ENCODE data around the gene AIM2.
"Not testable (repeated sequence)": the region's sequence is repeated elsewhere in the genome, so short reads cannot be mapped to it uniquely, and the experiment has no call there.

AIM2 gene

GRCh38 chr1:159077120-159077961 lies 775 bp upstream of the AIM2 start:
- no peak for DNase-seq

GRCh38 chr1:159071970-159072582 lies 4.5 kb downstream of the AIM2 start:
- DNase-seq, result no peak

- DNase-seq, result no peak
These were observed 7.7 kb downstream of the AIM2 start for GRCh38 chr1:159068886-159069285.

GRCh38 chr1:159067699-159068621 lies 8.6 kb downstream of the AIM2 start:
- DNase-seq, result no peak

- DNase-seq, result no peak
These were observed 10.5 kb downstream of the AIM2 start for GRCh38 chr1:159066108-159066507.

GRCh38 chr1:159065106-159065505 lies 11.5 kb downstream of the AIM2 start:
- DNase-seq, result no peak

- no peak for DNase-seq
These were observed 17.8 kb downstream of the AIM2 start for GRCh38 chr1:159058751-159059150.

- DNase-seq, result no peak
These were observed 20.4 kb downstream of the AIM2 start for GRCh38 chr1:159056069-159056698.

GRCh38 chr1:159055181-159055641 lies 21.4 kb downstream of the AIM2 start:
- no peak for DNase-seq

- DNase-seq, result no peak
These were observed 22.1 kb downstream of the AIM2 start for GRCh38 chr1:159054427-159054826.

- DNase-seq, result no peak
These were observed 25.1 kb downstream of the AIM2 start for GRCh38 chr1:159051436-159051835.

- not testable (repeated sequence) for DNase-seq
These were observed 30.1 kb downstream of the AIM2 start for GRCh38 chr1:159046486-159046885.

- no peak for DNase-seq
These were observed 35.5 kb downstream of the AIM2 start for GRCh38 chr1:159040893-159041724.

GRCh38 chr1:159040206-159040605 lies 36.4 kb downstream of the AIM2 start:
- DNase-seq, result no peak

GRCh38 chr1:159030877-159031447 lies 45.6 kb downstream of the AIM2 start:
- DNase-seq, result no peak

GRCh38 chr1:159030311-159030710 lies 46.3 kb downstream of the AIM2 start:
- DNase-seq, result no peak

- DNase-seq, result not testable (repeated sequence)
These were observed 49.7 kb downstream of the AIM2 start for GRCh38 chr1:159026841-159027240.

GRCh38 chr1:159025043-159025442 lies 51.5 kb downstream of the AIM2 start:
- DNase-seq, result no peak

GRCh38 chr1:159023723-159024122 lies 52.8 kb downstream of the AIM2 start:
- DNase-seq, result no peak

- DNase-seq, result no peak
These were observed 61.1 kb downstream of the AIM2 start for GRCh38 chr1:159015440-159015909.

- no peak for DNase-seq
These were observed 61.7 kb downstream of the AIM2 start for GRCh38 chr1:159014851-159015250.

Data from NCI-H187 (cell line).